IPS-NIHi7 (cell line): ENCODE measurements around the gene GPR37.
A peak's percentile ranks its signal among the peaks of the same experiment; 100 is the strongest.

Experiments used
- DNase-seq: peaks from one replicate; pipeline ENCODE4 v3.0.0; 2012; ENCODE audit warnings: mixed read lengths; ENCODE audit errors: extremely low spot score

The GPR37 gene

DNA sequence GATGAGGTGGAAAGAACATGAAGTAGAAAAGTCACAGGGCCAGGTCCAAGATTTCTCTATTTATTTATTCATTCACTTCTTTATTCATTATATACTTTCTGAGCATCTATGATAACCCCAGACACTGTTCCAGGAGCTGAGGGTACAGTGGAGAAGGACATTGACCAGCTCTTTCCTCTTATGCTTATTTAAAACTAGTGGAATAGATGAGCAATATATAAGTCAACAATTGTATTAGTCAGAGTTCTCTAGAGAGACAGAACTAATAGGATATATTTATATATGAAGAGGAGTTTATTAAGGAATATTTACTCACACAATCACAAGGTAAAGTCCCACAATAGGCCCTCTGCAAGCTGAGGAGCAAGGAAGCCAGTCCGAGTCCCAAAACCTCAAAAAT, 15.0 kb upstream of the GPR37 start:
- no peak for DNase-seq

DNA sequence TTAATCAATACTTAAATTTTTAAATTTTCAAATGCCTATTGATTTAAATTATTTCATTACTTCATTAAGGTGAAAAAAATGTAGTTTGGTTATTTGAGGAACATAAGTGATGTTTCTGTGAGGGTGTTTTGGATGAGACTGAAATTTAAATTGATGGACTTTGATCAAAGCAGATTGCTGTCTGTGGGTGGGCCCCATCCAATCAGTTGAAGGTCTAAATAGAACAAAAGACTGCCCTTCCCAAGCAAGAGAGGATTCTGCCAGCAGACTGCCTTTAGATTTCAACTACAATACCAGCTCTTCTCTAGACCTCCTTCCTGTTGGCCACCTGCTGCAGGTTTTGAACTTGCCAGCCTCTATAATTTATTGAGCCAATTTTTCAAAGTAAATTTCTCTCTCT, 14.5 kb upstream of the GPR37 start:
- no peak for DNase-seq

DNA sequence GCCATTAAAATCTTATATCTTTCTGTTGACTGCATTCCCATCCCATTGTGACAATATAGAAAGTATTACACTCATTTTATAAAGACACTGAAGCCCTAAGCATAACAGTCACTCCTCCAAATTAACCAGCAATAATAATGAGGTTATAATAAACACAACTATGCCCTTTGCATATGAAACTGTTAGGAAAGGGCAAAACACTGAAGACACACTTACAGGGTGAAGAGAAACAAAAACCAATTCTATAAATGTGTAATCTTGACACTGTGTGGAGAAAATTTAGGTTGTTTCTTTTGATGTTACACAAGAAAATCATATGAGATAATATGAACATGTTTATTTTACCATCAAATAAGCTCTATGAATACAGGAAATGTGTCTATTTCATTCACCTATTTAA, 14.0 kb upstream of the GPR37 start:
- no peak for DNase-seq

DNA sequence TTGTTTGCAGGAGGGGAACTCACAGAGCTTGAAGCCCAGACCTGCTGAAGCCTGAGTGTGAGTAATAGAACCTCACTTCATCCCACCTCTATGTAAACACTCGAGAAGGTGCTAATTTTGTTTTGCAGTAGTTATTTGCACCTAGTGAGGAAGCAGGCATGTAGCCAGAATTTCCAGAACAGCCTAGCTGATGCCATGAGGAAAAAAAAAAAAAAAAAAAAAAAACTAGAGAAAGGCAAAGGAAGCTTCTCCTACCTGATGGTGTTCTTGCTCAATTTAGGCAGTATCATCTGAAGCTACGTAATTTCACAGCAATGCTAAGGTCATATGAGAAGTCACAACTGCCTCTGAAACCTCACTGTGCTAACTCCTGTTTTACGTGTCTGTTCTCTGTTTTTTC, 13.6 kb upstream of the GPR37 start:
- DNase-seq, result no peak

DNA sequence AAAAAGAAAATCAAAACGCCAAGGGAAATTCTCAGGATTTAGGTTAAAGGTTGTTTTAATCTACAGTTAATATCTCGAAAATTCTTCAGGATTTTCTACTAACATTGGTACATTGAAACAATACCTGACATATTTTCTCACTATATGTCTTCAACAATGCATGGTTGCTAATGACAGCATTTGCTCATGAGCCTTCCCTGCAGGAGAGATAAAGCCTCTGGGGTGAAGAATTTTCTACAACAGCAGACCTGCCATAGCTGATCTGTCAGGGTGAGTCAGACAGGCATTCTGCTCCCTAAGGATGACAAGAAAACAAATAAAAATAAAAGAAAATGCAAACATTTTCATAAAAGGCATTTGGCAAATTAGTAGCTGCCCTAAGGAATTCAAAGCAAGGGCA, 11.7 kb upstream of the GPR37 start:
- DNase-seq, result peak; percentile 21

DNA sequence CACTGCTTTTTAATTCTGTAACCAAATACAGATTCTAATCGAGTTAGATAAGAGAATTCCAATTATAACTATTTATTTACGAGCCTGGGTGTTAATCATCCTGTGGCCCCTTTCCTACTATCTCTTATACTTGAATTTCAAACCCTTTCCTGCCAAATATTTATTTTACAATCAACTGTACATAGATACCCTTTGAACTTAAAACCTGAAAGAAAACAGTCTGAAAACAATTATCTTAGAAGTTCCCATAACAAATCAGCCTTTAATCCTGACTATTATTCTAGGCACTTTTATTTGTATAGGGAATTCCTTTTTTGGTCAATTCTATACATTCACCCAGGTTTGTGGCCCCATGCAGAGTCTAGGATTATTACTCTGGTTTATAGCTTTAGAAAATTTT, 10.6 kb upstream of the GPR37 start:
- no peak for DNase-seq

DNA sequence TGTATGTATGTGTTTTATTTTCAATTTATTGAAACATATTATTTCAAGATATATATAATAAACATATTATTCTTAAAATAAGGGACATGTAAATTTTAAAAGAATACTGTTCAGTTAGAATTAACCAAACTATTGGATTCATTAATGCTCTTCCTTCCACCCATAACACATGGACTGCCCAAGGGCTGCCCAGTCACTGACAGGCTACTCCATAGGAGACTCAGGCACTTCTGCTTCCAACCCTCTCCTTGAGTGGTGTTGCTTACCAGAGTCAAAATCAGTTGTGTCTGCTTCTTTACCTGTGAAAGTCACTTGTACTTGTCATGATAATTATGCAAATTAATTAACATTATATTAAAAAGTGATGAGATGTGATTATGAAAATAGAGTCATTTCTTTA, 9.8 kb upstream of the GPR37 start:
- DNase-seq, result no peak

DNA sequence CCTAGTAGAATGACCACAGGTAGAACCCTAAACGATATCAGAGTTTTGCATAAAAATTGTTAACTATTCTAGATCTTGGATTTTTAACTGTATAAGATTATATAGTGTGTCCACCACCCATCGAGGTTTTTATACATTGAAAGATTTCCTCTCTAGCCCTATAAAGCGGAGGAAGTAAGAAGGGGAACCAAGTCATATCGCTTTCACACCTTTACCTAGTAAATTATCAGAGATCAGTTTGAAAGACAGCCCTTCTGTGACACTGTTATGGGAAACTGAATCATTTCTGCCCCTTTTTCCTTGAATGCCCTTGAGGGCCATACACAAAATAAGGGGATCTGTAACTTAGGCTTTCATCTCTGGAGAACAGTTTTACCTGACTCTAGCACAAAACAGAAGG, 8.3 kb upstream of the GPR37 start:
- DNase-seq, result no peak

DNA sequence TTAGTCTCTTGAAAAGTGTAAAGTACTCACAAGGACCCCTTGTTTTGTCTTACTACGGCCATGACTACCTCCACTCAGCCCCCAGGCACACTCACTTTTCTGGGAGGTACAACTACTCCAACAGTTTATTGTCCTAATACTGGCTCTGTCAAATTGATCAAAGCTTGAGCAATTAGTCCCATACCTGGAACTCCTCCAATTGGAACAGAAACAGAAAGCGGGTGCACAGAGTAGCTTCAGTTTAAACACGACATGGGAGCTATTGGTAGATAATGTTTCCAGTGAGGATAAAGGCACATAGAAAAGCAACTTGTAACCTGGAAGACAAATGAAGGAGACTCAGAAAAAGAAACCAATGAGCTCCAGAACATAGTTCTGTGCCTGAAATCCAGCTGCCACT, 7.7 kb upstream of the GPR37 start:
- DNase-seq, result no peak

DNA sequence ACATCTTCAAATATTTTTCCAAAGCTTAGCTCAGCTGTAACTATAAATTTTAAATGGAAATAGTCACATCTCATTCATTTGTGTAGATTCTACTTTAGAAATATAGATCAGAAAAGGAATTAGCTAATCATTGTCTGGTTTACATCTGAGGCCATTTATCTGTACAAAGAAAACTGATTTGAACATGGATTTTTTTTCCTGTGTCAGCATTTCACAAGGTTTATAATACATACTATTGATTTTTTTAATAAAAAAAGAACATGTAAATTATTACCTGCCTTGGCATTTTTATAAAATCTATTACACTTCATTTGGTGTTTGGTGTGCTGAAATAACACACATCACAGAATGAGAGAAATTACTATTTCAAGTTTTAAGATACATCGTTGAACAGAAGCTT, 3.5 kb upstream of the GPR37 start:
- no peak for DNase-seq

DNA sequence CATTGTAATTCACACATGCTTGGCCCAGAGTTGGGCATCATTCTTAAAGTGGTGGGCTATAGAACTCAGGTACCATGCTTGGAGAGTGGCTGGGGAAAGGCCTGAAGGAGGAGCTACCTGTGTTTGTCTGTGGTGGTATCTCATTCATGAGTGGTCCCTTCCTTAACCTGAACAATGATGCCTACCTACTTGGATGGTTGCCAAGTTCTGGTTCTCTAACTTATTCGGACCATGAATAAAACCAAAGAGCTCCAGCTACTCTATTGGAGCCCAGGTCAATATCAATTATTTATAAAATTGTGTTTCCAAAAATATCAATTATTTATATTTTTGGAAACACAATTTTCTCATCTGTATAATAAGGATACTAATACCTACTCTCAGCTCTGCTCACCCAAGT, 2.9 kb upstream of the GPR37 start:
- DNase-seq, result no peak

DNA sequence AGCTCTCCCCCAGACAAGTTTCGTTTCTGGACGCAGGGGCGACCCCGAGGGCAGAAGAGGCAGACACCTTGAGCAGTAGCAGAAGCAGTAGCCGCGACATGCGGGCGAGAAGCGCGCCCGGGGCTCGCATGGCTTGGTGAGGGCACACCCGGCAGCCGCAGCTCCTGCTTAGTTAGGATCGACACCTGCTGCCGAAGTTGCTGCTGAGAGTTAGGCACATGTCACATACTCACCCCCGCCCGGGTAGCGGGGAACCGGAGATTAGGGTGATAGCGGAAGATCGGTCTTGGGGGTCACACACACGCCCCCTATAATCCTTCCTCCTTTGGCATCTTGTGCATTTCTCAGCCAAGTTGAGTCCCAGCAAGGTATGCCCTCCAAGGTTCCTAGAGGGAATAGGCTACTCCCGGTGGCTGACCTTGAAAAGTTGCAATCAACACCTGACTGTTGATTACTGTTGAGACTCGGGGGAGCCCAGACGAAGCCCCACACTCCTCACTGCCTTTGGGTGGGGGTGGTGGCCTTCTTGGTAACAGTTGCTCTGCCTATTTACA, 668 bp downstream of the GPR37 start:
- peak; percentile 38 for DNase-seq

DNA sequence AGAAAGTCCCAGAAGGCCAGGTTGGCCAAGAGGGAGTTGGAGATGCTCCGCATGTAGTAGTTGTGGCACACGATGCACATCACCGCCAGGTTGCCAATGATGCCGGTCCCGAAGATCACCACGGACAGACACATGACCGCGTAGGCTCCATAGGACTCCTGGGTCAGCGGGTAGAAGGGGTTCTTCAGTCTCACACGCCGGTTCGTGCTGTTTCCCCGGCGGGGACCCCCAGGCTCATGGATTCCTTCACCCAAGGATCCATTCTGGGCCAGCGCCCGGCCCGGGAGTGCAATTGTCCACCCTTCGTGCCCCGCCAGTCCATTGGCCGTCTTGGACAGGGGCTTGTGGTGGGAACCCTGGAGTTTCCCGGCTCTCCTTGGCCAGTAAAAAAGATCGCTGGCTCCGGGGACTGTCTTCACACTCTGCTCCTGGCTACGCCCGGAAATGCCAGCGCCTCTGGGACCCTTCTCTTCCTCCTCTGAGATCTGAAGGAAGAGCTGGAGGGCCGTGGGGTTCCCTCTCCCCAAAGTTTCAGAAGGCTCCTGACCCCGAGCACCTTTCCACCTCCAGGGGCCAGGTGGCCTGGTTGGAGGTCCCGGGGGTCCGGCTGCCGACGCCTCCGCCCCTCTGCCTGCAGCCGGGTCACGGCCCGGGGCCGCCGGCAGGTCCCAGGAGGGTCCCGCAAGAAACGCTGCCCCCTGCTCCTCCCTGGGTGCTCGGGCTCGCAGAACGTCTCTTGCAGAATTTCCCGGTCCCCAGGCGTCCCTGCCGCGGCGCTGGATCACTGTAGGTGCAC, 1.3 kb downstream of the GPR37 start:
- peak; percentile 20 for DNase-seq

DNA sequence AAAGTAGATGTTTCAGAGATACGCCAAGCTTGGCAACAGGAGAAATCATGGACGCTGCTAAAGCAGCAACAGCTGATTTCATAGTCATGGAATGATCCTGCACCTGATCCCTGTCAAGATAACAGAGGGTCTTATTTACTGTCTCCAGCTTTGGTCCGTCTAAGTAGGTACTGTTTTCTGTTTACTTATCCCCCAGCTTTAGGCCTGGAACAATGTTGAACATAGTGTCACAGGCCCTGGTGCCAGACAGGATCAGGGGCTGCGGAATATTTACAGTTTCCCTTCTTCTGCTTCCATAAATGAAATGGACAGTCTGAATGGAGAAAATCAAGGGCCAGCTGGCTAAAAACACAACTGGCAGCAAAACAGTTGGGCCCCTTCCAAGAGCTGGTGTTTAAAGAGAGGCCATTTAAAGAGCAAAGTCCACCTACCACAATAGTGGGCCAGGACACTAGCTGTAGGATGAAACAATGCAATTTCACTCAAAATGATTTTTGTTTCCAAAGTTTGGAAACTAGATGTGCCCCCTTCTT, 2.9 kb downstream of the GPR37 start:
- no peak for DNase-seq

DNA sequence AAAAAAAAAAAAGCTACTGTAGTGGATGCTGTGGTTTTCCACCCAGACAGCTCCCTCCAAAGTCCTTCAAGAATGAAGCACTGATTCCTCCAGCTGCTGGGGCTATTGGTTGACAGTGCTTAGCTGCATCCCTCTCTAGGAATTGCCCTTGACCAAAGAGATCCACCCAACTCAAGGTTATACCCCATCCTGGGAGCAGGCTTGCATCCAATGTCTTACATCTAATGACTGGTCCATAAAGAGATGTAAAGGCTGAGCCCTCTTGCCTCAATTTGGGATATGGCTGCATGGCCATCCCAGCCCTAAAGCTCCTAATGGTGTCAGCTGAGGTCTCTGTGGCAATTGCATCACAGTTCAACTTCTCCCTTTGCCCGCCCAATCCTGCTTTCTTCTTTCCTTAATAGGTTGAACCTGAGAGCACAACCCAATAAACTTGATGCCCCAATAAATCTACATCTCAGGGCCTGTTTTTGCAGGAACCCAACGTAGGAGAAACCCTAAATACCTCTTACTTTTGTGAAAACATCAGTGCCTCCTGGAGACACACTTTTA, 4.4 kb downstream of the GPR37 start:
- no peak for DNase-seq

DNA sequence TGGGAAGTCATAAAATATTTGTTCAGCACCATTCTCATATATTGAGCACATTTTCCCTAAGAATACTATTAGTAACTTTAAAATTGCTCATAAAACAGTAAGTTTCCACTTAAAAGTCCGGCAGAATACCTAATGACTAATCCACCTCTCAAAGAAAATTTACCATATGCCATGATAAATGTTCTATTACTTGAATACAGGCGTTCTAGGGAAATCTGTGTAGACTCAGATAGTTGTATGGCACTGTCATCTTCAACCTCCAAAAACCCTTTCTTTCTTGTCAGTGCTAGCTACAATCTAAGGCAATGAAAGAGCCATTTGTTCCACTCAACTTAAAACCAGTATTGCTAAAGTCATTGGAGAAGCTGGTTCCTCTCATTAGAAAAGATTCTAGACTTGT, 7.3 kb downstream of the GPR37 start:
- DNase-seq, result no peak

DNA sequence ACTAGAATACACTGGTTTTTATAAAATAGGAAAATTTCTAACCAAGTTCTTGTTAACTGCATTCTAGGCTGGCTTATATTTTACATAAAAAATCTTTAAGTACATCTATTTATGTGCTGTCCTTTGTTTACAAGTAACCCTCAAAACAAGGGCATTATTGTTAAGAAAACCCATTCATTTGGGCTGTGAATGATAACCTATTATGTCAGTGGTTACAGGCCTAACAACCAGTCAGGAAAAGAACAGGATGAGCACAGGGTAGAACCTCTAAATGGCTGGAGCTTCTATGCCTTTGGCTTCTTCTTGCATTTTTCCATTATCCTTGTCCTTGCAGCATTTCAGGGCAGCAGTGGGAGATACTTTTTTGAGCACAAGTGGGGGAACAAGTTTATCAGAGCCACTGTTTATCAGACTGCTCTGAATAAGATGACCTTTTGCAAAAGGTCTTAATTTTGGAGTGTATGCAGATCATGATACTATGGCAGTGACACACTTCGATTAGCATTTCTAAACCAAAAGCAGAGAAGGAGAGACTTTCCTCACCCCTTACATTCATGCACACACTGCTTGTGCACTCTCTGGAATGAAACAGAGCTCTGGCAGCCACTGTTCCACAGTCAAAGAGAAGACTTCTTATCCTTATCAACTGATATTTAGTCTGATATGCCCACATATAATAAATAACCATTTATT, 10.9 kb downstream of the GPR37 start:
- no peak for DNase-seq

DNA sequence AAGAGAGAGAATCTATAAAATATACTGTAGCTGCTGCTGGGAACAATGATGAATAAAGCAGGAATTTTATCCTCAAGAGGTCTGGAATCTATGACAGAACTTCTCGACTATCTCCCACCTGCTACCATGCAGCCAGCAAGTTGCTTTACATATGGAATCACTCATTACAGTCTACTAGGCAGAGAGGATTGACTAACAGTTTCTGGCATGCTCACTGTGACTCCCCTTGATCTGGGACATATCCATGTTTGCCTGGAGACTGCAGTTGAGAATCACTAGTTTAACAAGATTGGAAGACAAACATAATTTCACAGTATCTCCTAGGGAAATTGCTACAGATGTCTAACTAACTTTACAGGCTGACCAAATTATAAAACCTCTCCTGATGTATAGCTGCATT, 13.3 kb downstream of the GPR37 start:
- DNase-seq, result no peak

DNA sequence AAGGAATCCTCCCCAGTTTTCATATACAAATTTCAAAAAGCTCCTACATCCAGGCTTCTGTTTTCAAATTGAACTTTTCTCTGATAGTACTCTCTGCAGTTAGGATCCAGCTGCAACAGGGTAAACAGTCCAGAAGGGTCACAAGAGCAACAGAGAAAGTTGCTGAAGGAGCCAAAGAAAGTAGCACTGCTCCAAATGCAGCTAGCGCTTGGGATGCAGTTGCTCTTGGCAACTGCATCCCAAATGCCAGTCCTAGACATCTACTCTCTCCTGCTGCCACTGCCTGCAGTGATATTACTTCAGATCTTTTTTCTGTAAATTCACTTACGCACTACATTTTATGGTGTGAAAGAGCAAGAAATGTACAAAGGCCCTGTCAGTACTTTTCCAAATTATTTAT, 14.6 kb downstream of the GPR37 start:
- DNase-seq, result no peak

DNA sequence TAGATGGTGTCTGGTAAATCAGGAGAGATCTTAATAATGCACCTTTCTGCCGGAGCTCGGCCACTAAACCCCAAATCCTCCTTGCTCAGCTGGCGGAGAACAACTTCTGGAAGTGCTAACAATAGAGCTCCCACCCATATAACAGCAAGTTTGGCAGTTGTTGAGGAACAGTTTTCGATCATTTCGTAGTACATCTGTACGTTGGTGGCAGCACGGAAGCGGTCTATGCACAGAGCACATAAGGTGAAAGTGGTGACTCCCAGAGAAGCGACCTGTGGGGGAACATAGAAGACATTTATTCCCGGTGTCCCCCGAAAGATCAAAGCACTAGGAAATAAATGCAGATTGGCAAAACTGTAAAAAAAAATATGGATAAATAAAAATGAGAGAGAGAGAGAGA, 18.5 kb downstream of the GPR37 start:
- no peak for DNase-seq

DNA sequence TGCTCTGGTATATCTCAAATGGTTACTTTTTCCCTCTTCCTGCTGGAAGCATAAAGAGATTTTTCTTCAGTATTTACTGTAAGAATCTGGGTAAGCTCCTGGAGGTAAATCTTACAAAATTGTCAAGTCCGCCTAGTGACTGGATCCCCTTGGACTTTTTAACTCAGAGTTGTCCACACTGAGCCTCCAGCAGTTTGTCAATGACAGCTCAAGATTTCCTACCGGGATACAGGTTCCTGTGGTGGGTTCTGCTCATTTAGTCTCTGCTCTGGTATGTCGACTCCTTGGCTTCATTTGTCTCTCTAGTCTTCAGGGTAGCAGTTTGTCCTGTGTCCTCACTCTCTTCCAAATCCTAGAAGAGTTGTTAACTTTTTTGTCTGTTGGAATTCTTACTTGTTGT, 27.0 kb downstream of the GPR37 start:
- DNase-seq, result no peak

DNA sequence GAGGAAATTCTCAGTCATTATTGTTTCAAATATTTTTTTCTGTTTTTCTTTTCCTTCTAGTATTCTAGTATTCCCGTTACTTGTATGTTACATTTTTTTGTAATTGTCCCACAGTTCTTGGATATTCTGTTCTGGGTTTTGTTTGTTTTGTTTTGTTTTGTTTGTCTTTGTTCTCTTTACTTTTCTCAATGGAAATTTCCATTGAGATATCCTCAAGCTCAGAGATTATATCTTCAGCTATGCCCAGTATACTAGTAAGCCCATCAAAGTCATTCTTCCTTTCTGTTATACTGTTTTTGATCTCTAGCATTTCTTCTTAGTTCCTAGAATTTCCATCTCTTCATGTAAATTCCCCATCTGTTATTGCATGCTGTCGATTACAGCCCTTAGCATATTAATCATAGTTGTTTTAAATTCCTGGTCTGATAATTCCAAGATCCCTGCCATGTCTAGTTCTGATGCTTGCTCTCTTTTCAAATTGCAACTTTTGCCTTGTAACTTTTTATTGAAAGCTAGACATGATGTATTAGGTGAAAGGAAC, 27.8 kb downstream of the GPR37 start:
- DNase-seq, result no peak

DNA sequence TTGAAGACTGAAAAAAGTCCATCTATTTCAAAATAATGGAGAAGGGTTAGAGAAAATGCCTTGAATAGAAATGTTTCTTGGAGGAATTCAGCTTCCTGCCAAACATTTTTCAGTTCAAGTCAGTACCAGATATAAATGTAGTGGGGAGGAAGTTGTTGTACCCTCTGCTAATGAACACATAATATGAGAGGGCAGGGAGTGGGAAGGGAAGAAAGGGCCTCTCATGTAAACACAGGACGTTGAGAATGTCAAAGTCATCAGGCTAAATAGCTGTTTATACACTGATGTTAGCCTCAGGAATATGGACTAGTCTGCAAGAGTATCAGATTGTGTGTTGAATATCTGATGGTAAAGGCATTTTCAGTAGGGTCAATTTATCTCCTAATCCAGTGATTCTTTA, 37.0 kb downstream of the GPR37 start:
- no peak for DNase-seq
